HepG2 (cell line): ENCODE data around the gene PATZ1. TPM values are rescaled to one million over a fixed set of nuclear protein-coding genes. Genes with fewer than 3 reads are reported as not detected.

Source experiments
- ATF4 ChIP-seq, 2 experiments: fragments of 450-650 bp in 1 of 2; sonication (generic) in 1 of 2; formaldehyde crosslinking; IDR thresholded peaks; 2 replicates each; pipeline versions ENCODE4 v1.5.0 to v1.8.0; 2020 to 2022; ENCODE audit warnings: mild to moderate bottlenecking in 1 of 2, missing genetic modification reagents in 1 of 2
- KLF16 ChIP-seq, 2 experiments: sonication (generic) in 1 of 2; formaldehyde crosslinking in 1 of 2; IDR thresholded peaks; 2 replicates each; pipeline versions ENCODE4 v1.6.1 to v1.8.0; 2016 to 2023; ENCODE audit warnings: missing genetic modification reagents in 2 of 2, missing compliant biosample characterization in 1 of 2
- MAX ChIP-seq: IDR thresholded peaks from 2 replicates; pipeline ENCODE4 v1.6.1; 2012; ENCODE audit warnings: inconsistent platforms
- NFKB2 ChIP-seq: sonication (generic); formaldehyde crosslinking; IDR thresholded peaks from 2 replicates; pipeline ENCODE4 v1.4.0; 2020; ENCODE audit warnings: missing genetic modification reagents, borderline replicate concordance
- NR2F1 ChIP-seq, 2 experiments: fragments of 450-650 bp in 1 of 2; formaldehyde crosslinking in 1 of 2; IDR thresholded peaks; 2 replicates each; pipeline versions ENCODE4 v1.5.0 to v1.6.1; 2016 to 2020; ENCODE audit warnings: mild to moderate bottlenecking in 1 of 2, missing compliant biosample characterization in 1 of 2, missing genetic modification reagents in 1 of 2, moderate library complexity in 1 of 2
- POLR2A ChIP-seq, 2 experiments: IDR thresholded peaks; 2 replicates each; pipeline ENCODE4 v1.6.1; 2011; ENCODE audit warnings: low read depth in 2 of 2, low read length in 2 of 2, mild to moderate bottlenecking in 1 of 2, moderate library complexity in 1 of 2; ENCODE audit not compliant: insufficient read depth in 1 of 2
- RBM39 ChIP-seq: fragments of 200-400 bp; formaldehyde crosslinking; IDR thresholded peaks from one replicate; pipeline ENCODE4 v1.6.1; 2018; ENCODE audit warnings: antibody characterized with exemption, mild to moderate bottlenecking, low read depth, low read length; ENCODE audit not compliant: poor library complexity, severe bottlenecking
- SATB2 ChIP-seq: sonication (generic); formaldehyde crosslinking; IDR thresholded peaks from 2 replicates; pipeline ENCODE4 v1.5.0; 2020; ENCODE audit warnings: missing genetic modification reagents
- ZFAT ChIP-seq: sonication (generic); formaldehyde crosslinking; conservative IDR thresholded peaks from 2 replicates; pipeline ENCODE4 v1.8.1; 2023; ENCODE audit warnings: missing genetic modification reagents, inconsistent platforms
- ZFP37 ChIP-seq: sonication (generic); formaldehyde crosslinking; IDR thresholded peaks from 2 replicates; pipeline ENCODE4 v1.4.0; 2020; ENCODE audit warnings: missing genetic modification reagents, borderline replicate concordance
- ZNF34 ChIP-seq: sonication (generic); formaldehyde crosslinking; IDR thresholded peaks from 2 replicates; pipeline ENCODE4 v1.4.0; 2020; ENCODE audit warnings: mild to moderate bottlenecking, missing genetic modification reagents, borderline replicate concordance
- ZNF501 ChIP-seq: sonication (generic); formaldehyde crosslinking; IDR thresholded peaks from 2 replicates; pipeline ENCODE4 v1.5.1; 2020; ENCODE audit warnings: mild to moderate bottlenecking, moderate library complexity, missing genetic modification reagents
- ZNF652 ChIP-seq: IDR thresholded peaks from 2 replicates; pipeline ENCODE4 v1.6.1; 2016; ENCODE audit warnings: low read depth, borderline replicate concordance
- ZNF83 ChIP-seq: sonication (generic); formaldehyde crosslinking; IDR thresholded peaks from 2 replicates; pipeline ENCODE4 v1.4.0; 2020; ENCODE audit warnings: missing genetic modification reagents, mild to moderate bottlenecking, borderline replicate concordance
- polyA plus RNA-seq, 8 experiments: library from polyadenylated mRNA; depleted of rRNA in 3 of 8; stranded (reverse) in 7 of 8; unstranded in 1 of 8; fragments of >200 nt; fragmentation: Illumina TruSeq in 4 of 8; extraction: Trizol in 4 of 8; gene quantifications; 2 replicates each; pipeline versions ENCODE4 v1.2.1 to v1.2.3, GENCODE V29; 2011 to 2016; ENCODE audit warnings: low read depth in 4 of 8, missing spikeins in 1 of 8, mixed read lengths in 1 of 8; ENCODE audit not compliant: insufficient read depth in 1 of 8
- total RNA-seq, 5 experiments: library from RNA; depleted of rRNA; stranded (reverse); fragments of >200 nt; fragmentation: Illumina TruSeq; extraction: Trizol; gene quantifications; 2 replicates each; pipeline ENCODE4 v1.2.3, GENCODE V29; 2016; ENCODE audit warnings: low read depth in 1 of 5
- TF ChIP-seq, protein P1 (sequence below): sonication (generic); formaldehyde crosslinking; IDR thresholded peaks from 2 replicates; pipeline ENCODE4 v1.4.0; 2020; ENCODE audit warnings: missing genetic modification reagents, borderline replicate concordance
- TF ChIP-seq, protein P2 (sequence below): sonication (generic); formaldehyde crosslinking; IDR thresholded peaks from 2 replicates; pipeline ENCODE4 v1.4.0; 2020; ENCODE audit warnings: missing genetic modification reagents
- TF ChIP-seq, protein P3 (sequence below): sonication (generic); formaldehyde crosslinking; IDR thresholded peaks from 2 replicates; pipeline ENCODE4 v1.4.0; 2020; ENCODE audit warnings: mild to moderate bottlenecking, missing genetic modification reagents

PATZ1 gene
- total and polyA plus RNA-seq, 2 of the 13 experiments (the other 11 are each of a cell fraction or from before 2014, with no cell fraction given) = 24.9 to 30.5 TPM

- TF ChIP-seq, protein P1, sequence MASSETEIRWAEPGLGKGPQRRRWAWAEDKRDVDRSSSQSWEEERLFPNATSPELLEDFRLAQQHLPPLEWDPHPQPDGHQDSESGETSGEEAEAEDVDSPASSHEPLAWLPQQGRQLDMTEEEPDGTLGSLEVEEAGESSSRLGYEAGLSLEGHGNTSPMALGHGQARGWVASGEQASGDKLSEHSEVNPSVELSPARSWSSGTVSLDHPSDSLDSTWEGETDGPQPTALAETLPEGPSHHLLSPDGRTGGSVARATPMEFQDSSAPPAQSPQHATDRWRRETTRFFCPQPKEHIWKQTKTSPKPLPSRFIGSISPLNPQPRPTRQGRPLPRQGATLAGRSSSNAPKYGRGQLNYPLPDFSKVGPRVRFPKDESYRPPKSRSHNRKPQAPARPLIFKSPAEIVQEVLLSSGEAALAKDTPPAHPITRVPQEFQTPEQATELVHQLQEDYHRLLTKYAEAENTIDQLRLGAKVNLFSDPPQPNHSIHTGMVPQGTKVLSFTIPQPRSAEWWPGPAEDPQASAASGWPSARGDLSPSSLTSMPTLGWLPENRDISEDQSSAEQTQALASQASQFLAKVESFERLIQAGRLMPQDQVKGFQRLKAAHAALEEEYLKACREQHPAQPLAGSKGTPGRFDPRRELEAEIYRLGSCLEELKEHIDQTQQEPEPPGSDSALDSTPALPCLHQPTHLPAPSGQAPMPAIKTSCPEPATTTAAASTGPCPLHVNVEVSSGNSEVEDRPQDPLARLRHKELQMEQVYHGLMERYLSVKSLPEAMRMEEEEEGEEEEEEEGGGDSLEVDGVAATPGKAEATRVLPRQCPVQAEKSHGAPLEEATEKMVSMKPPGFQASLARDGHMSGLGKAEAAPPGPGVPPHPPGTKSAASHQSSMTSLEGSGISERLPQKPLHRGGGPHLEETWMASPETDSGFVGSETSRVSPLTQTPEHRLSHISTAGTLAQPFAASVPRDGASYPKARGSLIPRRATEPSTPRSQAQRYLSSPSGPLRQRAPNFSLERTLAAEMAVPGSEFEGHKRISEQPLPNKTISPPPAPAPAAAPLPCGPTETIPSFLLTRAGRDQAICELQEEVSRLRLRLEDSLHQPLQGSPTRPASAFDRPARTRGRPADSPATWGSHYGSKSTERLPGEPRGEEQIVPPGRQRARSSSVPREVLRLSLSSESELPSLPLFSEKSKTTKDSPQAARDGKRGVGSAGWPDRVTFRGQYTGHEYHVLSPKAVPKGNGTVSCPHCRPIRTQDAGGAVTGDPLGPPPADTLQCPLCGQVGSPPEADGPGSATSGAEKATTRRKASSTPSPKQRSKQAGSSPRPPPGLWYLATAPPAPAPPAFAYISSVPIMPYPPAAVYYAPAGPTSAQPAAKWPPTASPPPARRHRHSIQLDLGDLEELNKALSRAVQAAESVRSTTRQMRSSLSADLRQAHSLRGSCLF = no peak
- TF ChIP-seq RBM39 = no peak
- TF ChIP-seq ZNF34 = no peak
- peak in 1 of 2 experiments; percentile 55; a peak in 1 of 4 replicates for TF ChIP-seq KLF16 (CRISPR knock-in tag; IDR thresholded peaks at IDR 0.05)
- TF ChIP-seq ZNF652 (CRISPR knock-in tag) = no peak
- TF ChIP-seq, protein P2, sequence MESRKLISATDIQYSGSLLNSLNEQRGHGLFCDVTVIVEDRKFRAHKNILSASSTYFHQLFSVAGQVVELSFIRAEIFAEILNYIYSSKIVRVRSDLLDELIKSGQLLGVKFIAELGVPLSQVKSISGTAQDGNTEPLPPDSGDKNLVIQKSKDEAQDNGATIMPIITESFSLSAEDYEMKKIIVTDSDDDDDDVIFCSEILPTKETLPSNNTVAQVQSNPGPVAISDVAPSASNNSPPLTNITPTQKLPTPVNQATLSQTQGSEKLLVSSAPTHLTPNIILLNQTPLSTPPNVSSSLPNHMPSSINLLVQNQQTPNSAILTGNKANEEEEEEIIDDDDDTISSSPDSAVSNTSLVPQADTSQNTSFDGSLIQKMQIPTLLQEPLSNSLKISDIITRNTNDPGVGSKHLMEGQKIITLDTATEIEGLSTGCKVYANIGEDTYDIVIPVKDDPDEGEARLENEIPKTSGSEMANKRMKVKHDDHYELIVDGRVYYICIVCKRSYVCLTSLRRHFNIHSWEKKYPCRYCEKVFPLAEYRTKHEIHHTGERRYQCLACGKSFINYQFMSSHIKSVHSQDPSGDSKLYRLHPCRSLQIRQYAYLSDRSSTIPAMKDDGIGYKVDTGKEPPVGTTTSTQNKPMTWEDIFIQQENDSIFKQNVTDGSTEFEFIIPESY = peak; percentile 60
- TF ChIP-seq, protein P3, sequence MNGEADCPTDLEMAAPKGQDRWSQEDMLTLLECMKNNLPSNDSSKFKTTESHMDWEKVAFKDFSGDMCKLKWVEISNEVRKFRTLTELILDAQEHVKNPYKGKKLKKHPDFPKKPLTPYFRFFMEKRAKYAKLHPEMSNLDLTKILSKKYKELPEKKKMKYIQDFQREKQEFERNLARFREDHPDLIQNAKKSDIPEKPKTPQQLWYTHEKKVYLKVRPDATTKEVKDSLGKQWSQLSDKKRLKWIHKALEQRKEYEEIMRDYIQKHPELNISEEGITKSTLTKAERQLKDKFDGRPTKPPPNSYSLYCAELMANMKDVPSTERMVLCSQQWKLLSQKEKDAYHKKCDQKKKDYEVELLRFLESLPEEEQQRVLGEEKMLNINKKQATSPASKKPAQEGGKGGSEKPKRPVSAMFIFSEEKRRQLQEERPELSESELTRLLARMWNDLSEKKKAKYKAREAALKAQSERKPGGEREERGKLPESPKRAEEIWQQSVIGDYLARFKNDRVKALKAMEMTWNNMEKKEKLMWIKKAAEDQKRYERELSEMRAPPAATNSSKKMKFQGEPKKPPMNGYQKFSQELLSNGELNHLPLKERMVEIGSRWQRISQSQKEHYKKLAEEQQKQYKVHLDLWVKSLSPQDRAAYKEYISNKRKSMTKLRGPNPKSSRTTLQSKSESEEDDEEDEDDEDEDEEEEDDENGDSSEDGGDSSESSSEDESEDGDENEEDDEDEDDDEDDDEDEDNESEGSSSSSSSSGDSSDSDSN (CRISPR knock-in tag) = no peak; the same call in 1 of the 2 replicates
- no peak for TF ChIP-seq NFKB2
- no peak for TF ChIP-seq NR2F1 (CRISPR knock-in tag; IDR thresholded peaks at IDR 0.05)
- 0 out of 2 replicates have a peak, but pooled peaks have one; percentile 32 for TF ChIP-seq SATB2 (CRISPR knock-in tag)
- no peak for TF ChIP-seq ZFAT (CRISPR knock-in tag)
- TF ChIP-seq POLR2A (IDR thresholded peaks at IDR 0.05; ENCODE audit: insufficient read depth in 1 of 2, low read depth in 2 of 2, low read length in 2 of 2) = peak; percentile 16 to 20; a peak in 2 of 4 replicates
- TF ChIP-seq ZFP37 (CRISPR knock-in tag) = 0 out of 2 replicates have a peak, but pooled peaks have one; percentile 34
- TF ChIP-seq MAX = no peak
- no peak for TF ChIP-seq ZNF83
- TF ChIP-seq ZNF501 (CRISPR knock-in tag) = no peak
- no peak for TF ChIP-seq ATF4 (CRISPR knock-in tag; IDR thresholded peaks at IDR 0.05)
Observed at GRCh38 chr22:31343235-31344191, 2.6 kb downstream of the PATZ1 start (continued).
